Urothelium cell line (cell line): ENCODE results near the gene ARHGAP44.
"Not testable (repeated sequence)": the region's sequence is repeated elsewhere in the genome, so short reads cannot be mapped to it uniquely, and the experiment has no call there.

Experiments
- DNase-seq: peaks from one replicate; pipeline ENCODE4 v3.0.0; 2011; ENCODE audit warnings: low spot score, mixed read lengths
- FAIRE-seq: peaks from 2 replicates; lab custom pipeline; 2011; peaks lifted over from hg19 to GRCh38; lab: Jason Lieb, UNC

Gene ARHGAP44

GRCh38 chr17:12815642-12816141, 26.4 kb downstream of the ARHGAP44 start:
- no peak for FAIRE-seq
- no peak for DNase-seq

GRCh38 chr17:12821376-12821940, 32.2 kb downstream of the ARHGAP44 start:
- FAIRE-seq (no peak), DNase-seq (no peak)

- FAIRE-seq: no peak
- no peak for DNase-seq
These were observed 37.1 kb downstream of the ARHGAP44 start for GRCh38 chr17:12826431-12826830.

- DNase-seq: no peak
- FAIRE-seq: no peak
These were observed 41.5 kb downstream of the ARHGAP44 start for GRCh38 chr17:12830777-12831247.

DNA sequence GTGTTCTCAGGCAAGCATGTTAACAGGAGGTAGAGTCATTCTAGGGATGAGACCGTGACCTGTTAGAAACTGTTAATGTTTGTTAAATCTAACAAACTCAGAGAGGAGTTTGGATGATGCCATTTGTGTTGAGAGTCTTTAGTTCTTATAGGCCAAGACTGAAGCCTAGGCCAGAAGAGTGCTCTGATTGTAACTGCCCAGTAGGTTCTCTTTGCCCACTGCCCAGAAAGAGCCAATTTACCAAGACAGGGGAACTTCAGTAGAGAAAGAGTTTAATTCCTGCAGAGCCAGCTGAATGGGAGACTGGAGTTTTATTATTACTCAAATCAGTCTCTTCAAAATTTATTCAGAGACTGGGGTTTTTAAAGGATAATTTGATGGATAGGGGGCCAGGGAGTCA, 42.5 kb downstream of the ARHGAP44 start:
- FAIRE-seq: no peak

GRCh38 chr17:12839042-12839441, 49.7 kb downstream of the ARHGAP44 start:
- DNase-seq (no peak), FAIRE-seq (no peak)

More for the DNA sequence above, 42.5 kb downstream of the ARHGAP44 start:
- no peak for DNase-seq

GRCh38 chr17:12842936-12843335, 53.6 kb downstream of the ARHGAP44 start:
- FAIRE-seq: no peak
- no peak for DNase-seq

DNA sequence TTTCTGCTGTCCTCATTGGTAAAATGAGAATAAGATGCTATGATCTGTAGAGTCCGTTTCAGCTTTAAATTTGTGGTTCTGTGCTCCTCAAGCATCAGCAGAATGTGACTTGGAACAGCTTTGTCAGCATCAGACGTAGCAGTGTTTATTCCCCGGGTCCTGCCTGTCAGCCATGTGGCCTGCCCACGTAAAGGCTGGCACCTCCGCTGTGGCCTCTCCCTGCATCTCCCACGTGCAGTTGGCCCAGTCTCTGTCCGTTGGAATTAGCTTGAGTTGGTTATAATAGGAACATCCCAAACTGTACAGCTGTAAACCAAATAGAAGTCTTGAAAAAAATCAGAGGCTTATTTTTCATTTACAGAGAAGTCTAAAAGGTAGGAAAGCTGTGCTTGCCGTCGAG, 61.7 kb downstream of the ARHGAP44 start:
- no peak for FAIRE-seq

DNA sequence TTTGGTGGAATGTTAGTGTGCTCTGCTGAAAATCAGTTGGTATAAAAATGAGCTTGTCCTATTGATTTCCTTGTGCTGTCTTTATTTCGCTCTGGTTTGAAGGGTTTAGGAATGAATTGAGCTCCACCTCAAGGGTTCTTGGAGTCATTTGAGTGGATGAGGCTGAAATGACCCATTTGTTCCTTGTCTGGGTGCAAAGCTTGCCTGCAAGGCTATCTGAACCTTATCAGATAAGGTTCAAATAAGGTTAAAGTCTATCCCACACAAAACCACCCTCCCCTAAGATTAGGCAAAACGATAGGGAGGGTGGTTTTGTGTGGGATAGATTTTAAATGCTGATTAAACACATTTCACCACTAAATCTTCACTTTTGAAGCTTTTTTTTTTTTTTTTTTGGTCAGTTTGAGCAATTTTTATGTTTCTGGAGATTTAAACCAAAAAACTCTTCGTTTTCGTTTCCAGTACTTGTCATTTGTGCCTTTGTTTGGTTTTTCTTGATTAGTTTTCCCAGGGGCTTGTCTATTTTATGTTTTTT, 62.7 kb downstream of the ARHGAP44 start:
- FAIRE-seq (no peak), DNase-seq (no peak)

More for the DNA sequence above, 61.7 kb downstream of the ARHGAP44 start:
- no peak for DNase-seq

GRCh38 chr17:12853921-12854320, 64.6 kb downstream of the ARHGAP44 start:
- FAIRE-seq: no peak
- DNase-seq: no peak

DNA sequence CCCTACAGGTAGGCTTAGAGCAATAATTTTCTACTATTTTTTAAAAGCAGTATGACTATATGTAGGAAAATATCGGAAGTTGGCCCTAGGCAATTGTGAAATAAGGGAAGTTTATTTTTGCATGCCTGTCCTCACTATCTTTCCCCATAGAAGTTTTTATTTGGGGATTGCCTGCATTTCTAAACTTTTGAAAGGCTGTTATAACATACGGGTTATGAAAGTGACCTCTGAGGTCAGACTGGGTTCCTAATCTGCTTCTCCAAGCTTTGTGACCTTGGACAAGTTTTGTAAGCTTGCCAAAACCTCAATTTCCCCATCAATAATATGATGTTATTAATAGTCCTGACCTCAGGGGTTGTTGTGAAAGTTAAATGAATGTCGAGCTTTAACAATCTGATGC, 67.1 kb downstream of the ARHGAP44 start:
- no peak for FAIRE-seq
- DNase-seq: no peak

DNA sequence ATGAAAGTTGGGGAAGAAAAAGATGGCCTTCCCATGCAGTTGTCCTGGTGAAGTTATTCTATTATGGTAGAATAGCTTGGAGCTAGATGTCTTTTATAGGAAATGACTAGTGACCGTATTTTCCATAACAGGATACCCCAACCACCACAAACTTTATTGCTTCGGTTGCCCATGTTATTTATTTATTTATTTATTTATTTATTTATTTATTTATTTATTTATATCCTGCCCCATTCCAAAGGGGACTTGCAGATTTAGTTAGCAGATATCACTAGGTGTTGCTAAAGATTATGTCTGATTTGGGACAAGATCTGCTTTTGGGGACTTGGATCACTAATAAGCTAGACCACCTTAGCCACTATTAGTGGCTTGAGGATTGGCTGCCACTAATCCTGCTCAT, 68.3 kb downstream of the ARHGAP44 start:
- FAIRE-seq (no peak), DNase-seq (no peak)

GRCh38 chr17:12859520-12859919, 70.2 kb downstream of the ARHGAP44 start:
- DNase-seq: no peak
- FAIRE-seq: no peak

DNA sequence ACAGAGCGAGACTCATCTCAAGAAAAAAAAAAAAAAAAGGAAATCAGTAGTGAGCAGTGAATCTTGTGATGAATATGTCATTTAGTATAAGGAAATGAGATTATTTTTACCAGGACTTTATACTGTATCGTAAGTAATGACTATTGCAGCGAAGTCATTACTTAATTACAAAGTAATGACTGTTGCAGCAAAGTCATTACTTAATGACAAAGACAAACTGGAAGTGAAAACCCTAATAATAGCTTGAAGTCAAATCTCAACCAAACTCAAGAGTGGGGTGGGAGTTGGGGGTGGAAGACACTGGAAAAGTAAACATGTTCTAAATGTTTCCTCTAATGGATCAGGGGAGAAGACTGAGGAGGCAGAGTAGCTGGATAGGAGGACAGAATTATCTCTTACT, 76.5 kb downstream of the ARHGAP44 start:
- DNase-seq (no peak), FAIRE-seq (no peak)

- DNase-seq: no peak
- no peak for FAIRE-seq
These were observed 76.9 kb downstream of the ARHGAP44 start for GRCh38 chr17:12866244-12866643.

- FAIRE-seq: no peak
These were observed 78.4 kb downstream of the ARHGAP44 start for GRCh38 chr17:12867726-12868125.

GRCh38 chr17:12873415-12874125, 84.3 kb downstream of the ARHGAP44 start:
- not testable (repeated sequence) for FAIRE-seq, DNase-seq

More at GRCh38 chr17:12867726-12868125, 78.4 kb downstream of the ARHGAP44 start:
- DNase-seq: no peak

DNA sequence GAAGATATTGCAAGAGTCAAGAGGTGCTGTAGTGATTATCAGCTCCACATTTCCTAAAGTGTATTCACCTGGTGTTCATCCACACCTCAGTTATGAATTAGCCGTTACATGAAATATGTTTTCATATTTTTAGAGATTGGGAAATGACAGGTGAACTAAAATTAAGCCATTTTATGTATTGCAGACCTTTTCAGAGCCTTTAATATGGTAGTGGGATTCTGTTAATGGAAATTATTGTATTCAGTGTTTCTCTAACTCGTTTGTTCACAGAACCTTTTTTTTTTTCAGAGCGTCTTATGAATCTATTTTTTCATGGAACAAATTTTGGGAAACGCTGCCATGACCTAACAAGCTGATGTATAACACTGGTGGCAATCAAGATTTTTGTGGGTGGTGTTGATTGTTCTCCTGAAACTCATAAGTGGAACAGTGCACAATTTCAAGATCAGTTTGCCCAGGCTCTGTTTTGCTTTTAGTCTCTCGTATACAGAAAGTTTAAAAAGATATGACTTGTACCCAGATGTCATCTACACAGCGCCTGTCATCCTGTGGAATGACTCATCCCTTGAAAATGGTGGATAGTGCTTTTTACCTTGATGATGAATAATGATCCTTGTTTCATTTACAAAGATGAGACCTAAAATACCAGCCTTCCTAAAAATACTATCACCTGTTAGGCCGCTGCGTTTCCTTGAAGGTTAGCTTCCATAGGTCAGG, 88.8 kb downstream of the ARHGAP44 start:
- no peak for FAIRE-seq
- no peak for DNase-seq

GRCh38 chr17:12879096-12879495, 89.8 kb downstream of the ARHGAP44 start:
- DNase-seq, FAIRE-seq: not testable (repeated sequence)

GRCh38 chr17:12883472-12883871, 94.2 kb downstream of the ARHGAP44 start:
- no peak for FAIRE-seq
- no peak for DNase-seq

DNA sequence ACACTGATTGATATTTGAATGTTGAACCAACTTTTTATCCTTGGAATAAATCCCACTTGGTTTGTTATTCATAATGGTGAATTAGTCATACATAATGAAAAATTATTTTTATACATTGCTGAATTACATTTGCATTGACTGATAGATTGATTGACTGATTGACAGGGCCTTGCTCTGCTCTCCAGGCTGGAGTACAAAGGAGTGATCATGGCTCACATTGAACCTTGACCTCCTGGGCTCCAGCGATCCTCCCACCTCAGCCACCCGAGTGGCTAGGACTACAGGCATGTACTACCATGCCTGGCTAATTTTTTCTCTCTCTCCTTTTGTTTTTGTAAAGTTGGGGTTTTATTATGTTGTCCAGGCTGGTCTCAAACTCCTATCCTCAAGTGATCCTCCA, 97.8 kb downstream of the ARHGAP44 start:
- FAIRE-seq (no peak), DNase-seq (no peak)
